ENCODE data around the gene GPRC5B.

DNA sequence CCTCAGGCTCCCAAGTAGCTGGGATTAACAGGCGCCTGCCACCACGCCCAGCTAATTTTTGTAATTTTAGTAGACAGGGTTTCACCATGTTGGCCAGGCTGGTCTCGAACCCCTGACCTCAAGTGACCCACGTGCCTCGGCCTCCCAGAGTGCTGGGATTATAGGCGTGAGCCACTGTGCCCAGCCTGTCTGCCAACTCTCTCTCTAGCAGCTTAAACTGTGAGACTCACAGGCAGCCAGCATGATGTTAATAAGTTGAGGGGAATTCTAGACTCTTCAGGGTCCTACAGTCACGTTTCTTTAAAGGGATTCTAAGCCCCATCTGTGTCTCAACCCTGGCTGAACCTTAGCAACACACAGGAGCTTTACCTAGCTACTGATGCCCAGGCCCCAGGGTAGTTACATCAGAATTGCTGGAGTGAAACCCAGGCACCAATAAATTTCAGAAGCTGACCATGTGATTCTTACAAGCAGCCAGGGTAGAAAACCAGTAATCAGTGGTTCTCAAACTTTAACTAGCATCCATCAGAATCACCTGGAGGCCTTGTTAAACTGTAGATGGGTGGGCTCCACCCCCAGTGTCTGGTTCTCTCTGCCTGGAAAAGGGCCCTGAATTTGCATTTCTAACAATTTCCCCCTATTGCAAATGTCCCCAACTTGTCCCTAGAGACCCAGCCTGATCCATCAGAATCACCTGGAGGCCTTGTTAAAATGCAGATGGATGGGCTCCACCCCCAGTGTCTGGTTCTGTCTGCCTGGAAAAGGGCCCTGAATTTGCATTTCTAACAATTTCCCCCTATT lies 30.7 kb downstream of the GPRC5B start:
- TF ChIP-seq CTCF (IDR thresholded peaks at IDR 0.05) = no peak
- TF ChIP-seq POLR2A (IDR thresholded peaks at IDR 0.05) = no peak

All from thyroid gland (tissue), 4 donors.